GM21576 (cell line): ENCODE results near the gene ABCC3.

Experiments
- ATAC-seq: cut with Tn5 transposase; IDR thresholded peaks from one replicate; pipeline ENCODE4 v1.9.1; 2021; ENCODE audit warnings: mild to moderate bottlenecking, moderate library complexity; ENCODE audit not compliant: unreplicated experiment

The ABCC3 gene

DNA sequence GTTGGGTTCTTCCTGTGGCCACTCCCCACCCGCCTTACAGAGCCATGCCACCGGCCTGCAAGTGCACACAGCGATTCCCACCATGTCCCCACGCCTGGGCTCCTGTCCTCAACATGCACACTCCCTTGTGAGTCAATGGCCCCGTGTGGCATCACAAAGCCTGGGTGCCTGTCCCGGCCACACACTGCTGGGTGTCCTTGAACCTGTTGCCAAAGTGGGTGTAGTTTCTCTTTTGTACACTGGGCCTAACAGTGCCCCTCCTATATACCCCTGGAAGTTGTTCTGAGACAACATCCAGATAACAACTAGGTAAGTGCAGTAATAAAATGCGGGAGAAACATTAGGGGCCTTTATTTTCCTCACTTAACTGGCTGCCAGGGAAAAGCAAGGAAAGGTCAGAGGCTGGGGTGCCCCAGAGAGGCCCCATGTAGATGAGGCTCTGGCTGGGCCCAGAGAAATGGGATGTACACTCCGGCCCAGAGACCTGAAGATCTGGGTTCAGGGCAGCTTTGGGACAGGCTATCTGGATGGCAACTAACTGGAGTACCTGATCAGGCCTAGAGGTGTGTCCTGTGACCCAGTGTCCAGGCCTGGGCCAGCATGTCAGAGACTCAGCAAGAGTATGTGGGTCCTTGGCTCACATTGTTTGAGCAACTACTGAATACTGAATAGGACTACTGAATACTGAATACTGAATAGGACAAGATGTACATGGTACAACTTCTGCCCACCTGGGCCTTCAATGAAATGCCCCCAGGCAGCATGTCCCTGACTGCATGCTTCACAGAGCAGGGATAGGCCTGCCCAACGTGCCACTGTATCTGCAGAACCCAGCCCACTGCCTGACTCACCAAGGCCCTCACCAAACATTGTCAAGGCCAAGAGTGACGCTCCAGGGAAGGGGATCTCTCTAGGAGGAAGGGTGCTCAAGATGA is 8.3 kb downstream of the ABCC3 start:
- ATAC-seq, result no peak

GRCh38 chr17:50645748-50646682 is 11.3 kb downstream of the ABCC3 start:
- ATAC-seq, result no peak

DNA sequence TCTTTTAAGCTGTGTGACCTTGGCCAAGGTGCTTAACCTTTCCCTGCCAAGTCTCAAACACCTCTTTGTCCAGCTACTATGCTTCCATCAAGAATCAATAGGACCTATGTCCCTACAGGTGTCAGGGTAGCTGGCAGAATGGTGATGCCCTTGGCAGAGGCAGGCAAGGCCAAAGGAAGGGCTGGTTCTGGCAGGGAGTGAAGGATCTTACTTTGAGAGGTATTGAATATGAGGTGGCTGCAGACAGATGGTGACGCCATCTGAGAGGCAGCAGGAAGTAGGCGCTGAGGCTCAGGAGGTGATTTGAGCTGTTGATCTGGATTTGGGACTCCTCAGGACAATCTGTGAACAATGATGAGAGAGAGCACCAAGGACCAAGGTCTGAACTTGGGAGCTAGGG is 12.5 kb downstream of the ABCC3 start:
- ATAC-seq, result no peak

GRCh38 chr17:50649042-50649908 is 14.6 kb downstream of the ABCC3 start:
- no peak for ATAC-seq

DNA sequence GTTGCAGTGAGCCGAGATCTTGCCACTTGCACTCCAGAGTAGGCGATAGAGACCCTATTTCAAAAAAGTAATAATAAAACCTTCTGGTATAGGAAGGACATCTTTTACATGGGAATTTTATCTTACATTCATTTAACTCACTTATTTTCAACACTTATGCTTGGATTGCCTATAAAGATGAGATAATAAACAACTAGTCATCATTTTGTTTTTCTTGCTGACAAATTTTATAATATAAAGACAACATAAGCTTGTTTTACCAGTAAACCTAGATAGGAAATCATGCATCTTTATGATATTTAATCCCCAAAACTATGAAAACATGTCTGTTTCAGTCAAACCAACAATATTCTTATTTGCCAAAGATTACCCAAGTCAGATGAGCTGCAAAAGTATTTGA is 17.0 kb downstream of the ABCC3 start:
- no peak for ATAC-seq

GRCh38 chr17:50653738-50654137 is 19.1 kb downstream of the ABCC3 start:
- ATAC-seq, result no peak

GRCh38 chr17:50656509-50656908 is 21.8 kb downstream of the ABCC3 start:
- no peak for ATAC-seq

GRCh38 chr17:50657054-50657453 is 22.4 kb downstream of the ABCC3 start:
- no peak for ATAC-seq

DNA sequence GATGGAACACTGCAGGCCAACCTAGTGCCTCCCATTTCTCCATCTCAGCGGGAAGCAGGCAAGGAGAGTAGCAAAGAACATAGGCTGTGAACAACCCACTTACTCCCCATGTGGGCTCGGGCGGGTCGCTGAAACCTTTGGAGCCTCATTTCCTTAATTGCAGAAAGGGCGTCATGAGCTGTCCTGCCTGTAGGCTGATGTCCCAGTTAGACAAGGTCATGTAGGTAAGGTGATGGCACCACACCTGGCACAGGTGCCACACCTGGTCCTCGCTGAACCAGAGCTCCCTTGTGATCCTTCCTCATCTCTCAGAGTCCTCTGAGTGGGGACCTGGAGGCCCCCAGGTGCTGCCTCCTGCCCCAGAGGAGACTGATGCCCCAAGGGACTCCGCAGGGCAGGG is 22.9 kb downstream of the ABCC3 start:
- no peak for ATAC-seq

- ATAC-seq, result no peak
These were observed 23.9 kb downstream of the ABCC3 start for GRCh38 chr17:50658616-50659015.

- ATAC-seq, result no peak
These were observed 24.5 kb downstream of the ABCC3 start for GRCh38 chr17:50659179-50659578.

GRCh38 chr17:50660042-50660886 is 25.6 kb downstream of the ABCC3 start:
- ATAC-seq, result no peak

DNA sequence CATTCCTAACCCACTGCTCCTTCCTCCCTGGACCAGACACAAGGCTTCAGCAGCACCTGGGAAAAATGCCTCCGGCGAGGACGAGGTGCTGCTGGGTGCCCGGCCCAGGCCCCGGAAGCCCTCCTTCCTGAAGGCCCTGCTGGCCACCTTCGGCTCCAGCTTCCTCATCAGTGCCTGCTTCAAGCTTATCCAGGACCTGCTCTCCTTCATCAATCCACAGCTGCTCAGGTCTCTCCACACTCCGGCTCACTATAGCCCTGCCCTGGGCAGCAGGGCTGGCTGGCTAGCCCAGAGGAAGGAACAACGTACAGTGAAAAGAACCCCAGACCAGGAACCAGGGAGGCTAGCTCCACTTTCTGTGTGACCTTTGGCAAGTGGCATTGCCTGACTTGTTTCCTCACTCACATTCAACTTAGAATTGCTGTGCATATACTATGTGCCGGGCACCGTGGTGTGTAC is 26.2 kb downstream of the ABCC3 start:
- ATAC-seq, result no peak

- no peak for ATAC-seq
These were observed 26.7 kb downstream of the ABCC3 start for GRCh38 chr17:50661348-50661747.

GRCh38 chr17:50661795-50662391 is 27.2 kb downstream of the ABCC3 start:
- no peak for ATAC-seq

- no peak for ATAC-seq
These were observed 28.0 kb downstream of the ABCC3 start for GRCh38 chr17:50662632-50663225.

GRCh38 chr17:50663812-50664374 is 29.2 kb downstream of the ABCC3 start:
- no peak for ATAC-seq

- ATAC-seq, result no peak
These were observed 30.2 kb downstream of the ABCC3 start for GRCh38 chr17:50664788-50665458.
